ENCODE data around the gene IDH3B.

IDH3B gene

GRCh38 chr20:2656471-2657117, 7.4 kb downstream of the IDH3B start:
- Histone ChIP-seq H3K27me3 (ENCODE audit: control insufficient read depth in 1 of 2, insufficient read depth in 2 of 2, low read length in 2 of 2) (no peaks in the 10 kb centered on the region), H3K9me3 (ENCODE audit: control insufficient read depth in 2 of 2, low read length in 2 of 2) (no peaks in the 10 kb centered on the region), H3K4me1 (ENCODE audit: control insufficient read depth, insufficient read depth, low read length) (peaks cover 17% of the 10 kb centered on the region), H3K36me3 (ENCODE audit: control insufficient read depth in 2 of 2, insufficient read depth in 2 of 2, low read length in 2 of 2) (peaks cover 67 to 74% of the 10 kb centered on the region in 2 donors), H3K4me3 (ENCODE audit: low read length in 2 of 2) (no peak overlapping the region), H3K27ac (ENCODE audit: low read length) (no peak overlapping the region), H3K9ac (ENCODE audit: low read length in 2 of 2) (no peak overlapping the region)

- Histone ChIP-seq H3K4me1 (ENCODE audit: control insufficient read depth, insufficient read depth, low read length) (peaks cover 17% of the 10 kb centered on the region), H3K9me3 (ENCODE audit: control insufficient read depth in 2 of 2, low read length in 2 of 2) (no peaks in the 10 kb centered on the region), H3K4me3 (ENCODE audit: low read length in 2 of 2) (no peak overlapping the region), H3K27me3 (ENCODE audit: control insufficient read depth in 1 of 2, insufficient read depth in 2 of 2, low read length in 2 of 2) (no peaks in the 10 kb centered on the region), H3K27ac (ENCODE audit: low read length) (no peak overlapping the region), H3K9ac (ENCODE audit: low read length in 2 of 2) (no peak overlapping the region), H3K36me3 (ENCODE audit: control insufficient read depth in 2 of 2, insufficient read depth in 2 of 2, low read length in 2 of 2) (peaks cover 63 to 66% of the 10 kb centered on the region in 2 donors)
These were observed 8.5 kb downstream of the IDH3B start for GRCh38 chr20:2655331-2656116.

GRCh38 chr20:2654831-2655230, 9.2 kb downstream of the IDH3B start:
- H3K9ac ChIP-seq (ENCODE audit: low read length in 2 of 2) = no peak overlapping the region
- H3K27ac ChIP-seq (ENCODE audit: low read length) = no peak overlapping the region
- H3K36me3 ChIP-seq (ENCODE audit: control insufficient read depth in 2 of 2, insufficient read depth in 2 of 2, low read length in 2 of 2) = peaks cover 57 to 59% of the 10 kb centered on the region in 2 donors
- H3K4me3 ChIP-seq (ENCODE audit: low read length in 2 of 2) = no peak overlapping the region
- no peaks in the 10 kb centered on the region for H3K27me3 ChIP-seq (ENCODE audit: control insufficient read depth in 1 of 2, insufficient read depth in 2 of 2, low read length in 2 of 2)
- peaks cover 17% of the 10 kb centered on the region for H3K4me1 ChIP-seq (ENCODE audit: control insufficient read depth, insufficient read depth, low read length)
- no peaks in the 10 kb centered on the region for H3K9me3 ChIP-seq (ENCODE audit: control insufficient read depth in 2 of 2, low read length in 2 of 2)

DNA sequence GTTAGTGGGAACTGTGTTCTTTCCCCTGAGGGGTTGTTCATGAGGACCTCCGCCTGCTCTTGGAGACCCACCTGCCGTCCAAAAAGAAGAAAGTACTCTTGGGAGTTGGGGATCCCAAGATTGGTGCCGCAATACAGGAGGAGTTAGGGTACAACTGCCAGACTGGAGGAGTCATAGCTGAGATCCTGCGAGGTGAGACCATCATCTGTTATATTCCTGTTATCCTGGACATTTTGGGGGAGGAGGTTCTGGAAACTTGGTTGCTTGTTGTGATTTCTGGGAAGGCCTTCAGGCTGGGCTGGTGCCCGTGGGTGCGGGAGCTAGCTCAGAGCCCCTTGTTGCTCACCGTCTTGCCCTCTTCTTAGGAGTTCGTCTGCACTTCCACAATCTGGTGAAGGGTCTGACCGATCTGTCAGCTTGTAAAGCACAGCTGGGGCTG, 9.6 kb downstream of the IDH3B start:
- Histone ChIP-seq H3K4me1 (ENCODE audit: control insufficient read depth, insufficient read depth, low read length) (peaks cover 17% of the 10 kb centered on the region), H3K4me3 (ENCODE audit: low read length in 2 of 2) (peak overlapping the region; percentile 29 to 95), H3K36me3 (ENCODE audit: control insufficient read depth in 2 of 2, insufficient read depth in 2 of 2, low read length in 2 of 2) (peaks cover 52 to 55% of the 10 kb centered on the region in 2 donors), H3K9me3 (ENCODE audit: control insufficient read depth in 2 of 2, low read length in 2 of 2) (no peaks in the 10 kb centered on the region), H3K9ac (ENCODE audit: low read length in 2 of 2) (peak overlapping the region; percentile 42 to 95), H3K27ac (ENCODE audit: low read length) (no peak overlapping the region), H3K27me3 (ENCODE audit: control insufficient read depth in 1 of 2, insufficient read depth in 2 of 2, low read length in 2 of 2) (no peaks in the 10 kb centered on the region)

DNA sequence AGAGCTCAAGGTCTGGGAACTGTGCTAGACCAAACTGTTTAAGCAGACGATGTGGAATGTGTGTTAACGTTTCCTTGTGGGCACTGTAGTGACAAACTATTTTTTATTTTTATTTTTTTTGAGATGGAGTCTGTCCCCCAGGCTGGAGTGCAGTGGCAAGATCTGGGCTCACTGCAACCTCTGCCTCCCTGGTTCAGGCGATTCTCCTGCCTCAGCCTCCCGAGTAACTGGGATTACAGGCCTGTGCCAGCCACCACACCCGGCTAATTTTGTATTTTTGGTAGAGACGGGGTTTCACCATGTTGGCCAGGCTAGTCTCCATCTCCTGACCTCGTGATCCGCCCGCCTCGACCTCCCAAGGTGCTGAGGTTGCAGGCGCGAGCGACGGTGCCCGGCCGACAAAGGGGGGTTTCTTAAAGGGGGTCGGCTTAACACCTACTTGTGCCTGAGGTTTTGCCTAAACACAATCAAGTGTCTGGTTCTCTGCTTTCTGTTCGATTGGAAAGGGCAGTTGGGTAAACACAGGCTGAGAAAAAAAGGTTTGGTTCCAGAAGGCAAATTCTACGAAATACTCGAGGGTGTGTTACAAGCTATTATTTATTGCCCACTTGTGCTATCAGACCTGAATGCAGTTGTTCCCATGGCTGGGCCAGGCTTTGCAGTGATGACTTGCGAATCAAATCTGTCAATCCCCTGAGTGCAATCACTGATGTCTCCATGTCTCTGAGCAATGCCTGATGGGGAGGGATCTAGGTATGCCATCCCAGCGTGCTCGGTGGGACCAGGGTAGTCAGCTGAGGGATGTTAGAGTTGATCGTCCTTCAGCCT, 10.2 kb downstream of the IDH3B start:
- Histone ChIP-seq H3K27me3 (ENCODE audit: control insufficient read depth in 1 of 2, insufficient read depth in 2 of 2, low read length in 2 of 2) (no peaks in the 10 kb centered on the region), H3K4me3 (ENCODE audit: low read length in 2 of 2) (peak overlapping the region; percentile 95 to 99), H3K4me1 (ENCODE audit: control insufficient read depth, insufficient read depth, low read length) (peaks cover 17% of the 10 kb centered on the region), H3K9ac (ENCODE audit: low read length in 2 of 2) (peak overlapping the region; percentile 90 to 95), H3K27ac (ENCODE audit: low read length) (no peak overlapping the region), H3K36me3 (ENCODE audit: control insufficient read depth in 2 of 2, insufficient read depth in 2 of 2, low read length in 2 of 2) (peaks cover 46 to 49% of the 10 kb centered on the region in 2 donors), H3K9me3 (ENCODE audit: control insufficient read depth in 2 of 2, low read length in 2 of 2) (no peaks in the 10 kb centered on the region)

GRCh38 chr20:2652724-2653555, 11.1 kb downstream of the IDH3B start:
- peak overlapping the region; percentile 95 to 99 for H3K4me3 ChIP-seq (ENCODE audit: low read length in 2 of 2)
- H3K9ac ChIP-seq (ENCODE audit: low read length in 2 of 2) = peak overlapping the region; percentile 90 to 95
- peak overlapping the region; percentile 82 for H3K27ac ChIP-seq (ENCODE audit: low read length)
- H3K27me3 ChIP-seq (ENCODE audit: control insufficient read depth in 1 of 2, insufficient read depth in 2 of 2, low read length in 2 of 2) = no peaks in the 10 kb centered on the region
- H3K36me3 ChIP-seq (ENCODE audit: control insufficient read depth in 2 of 2, insufficient read depth in 2 of 2, low read length in 2 of 2) = peaks cover 38 to 42% of the 10 kb centered on the region in 2 donors
- peaks cover 17% of the 10 kb centered on the region for H3K4me1 ChIP-seq (ENCODE audit: control insufficient read depth, insufficient read depth, low read length)
- H3K9me3 ChIP-seq (ENCODE audit: control insufficient read depth in 2 of 2, low read length in 2 of 2) = no peaks in the 10 kb centered on the region

GRCh38 chr20:2651772-2652723, 12.0 kb downstream of the IDH3B start, which contains the start of gene NOP56:
NOP56 (plus strand) TSS chr20:2652632; CDS start chr20:2652661, 29 bp downstream.
- H3K36me3 ChIP-seq (ENCODE audit: control insufficient read depth in 2 of 2, insufficient read depth in 2 of 2, low read length in 2 of 2) = peaks cover 32 to 33% of the 10 kb centered on the region in 2 donors
- peaks cover 17% of the 10 kb centered on the region for H3K4me1 ChIP-seq (ENCODE audit: control insufficient read depth, insufficient read depth, low read length)
- peak within 1 kb of the TSS; percentile 82 for H3K27ac ChIP-seq (ENCODE audit: low read length)
- peak within 1 kb of the TSS; percentile 90 to 95 for H3K9ac ChIP-seq (ENCODE audit: low read length in 2 of 2)
- H3K9me3 ChIP-seq (ENCODE audit: control insufficient read depth in 2 of 2, low read length in 2 of 2) = no peaks in the 10 kb centered on the region
- H3K27me3 ChIP-seq (ENCODE audit: control insufficient read depth in 1 of 2, insufficient read depth in 2 of 2, low read length in 2 of 2) = no peaks in the 10 kb centered on the region
- peak within 1 kb of the TSS; percentile 95 to 99 for H3K4me3 ChIP-seq (ENCODE audit: low read length in 2 of 2)

- Histone ChIP-seq H3K36me3 (ENCODE audit: control insufficient read depth in 2 of 2, insufficient read depth in 2 of 2, low read length in 2 of 2) (peaks cover 0 to 6% of the 10 kb centered on the region in 2 donors), H3K9me3 (ENCODE audit: control insufficient read depth in 2 of 2, low read length in 2 of 2) (no peaks in the 10 kb centered on the region), H3K27me3 (ENCODE audit: control insufficient read depth in 1 of 2, insufficient read depth in 2 of 2, low read length in 2 of 2) (no peaks in the 10 kb centered on the region), H3K4me3 (ENCODE audit: low read length in 2 of 2) (no peak overlapping the region), H3K4me1 (ENCODE audit: control insufficient read depth, insufficient read depth, low read length) (no peaks in the 10 kb centered on the region), H3K9ac (ENCODE audit: low read length in 2 of 2) (no peak overlapping the region), H3K27ac (ENCODE audit: low read length) (no peak overlapping the region)
These were observed 20.3 kb downstream of the IDH3B start for GRCh38 chr20:2643708-2644107.

- H3K27me3 ChIP-seq (ENCODE audit: control insufficient read depth in 1 of 2, insufficient read depth in 2 of 2, low read length in 2 of 2) = no peaks in the 10 kb centered on the region
- H3K4me3 ChIP-seq (ENCODE audit: low read length in 2 of 2) = no peak overlapping the region
These were observed 23.1 kb downstream of the IDH3B start for GRCh38 chr20:2640899-2641298.

More at GRCh38 chr20:2640899-2641298, 23.1 kb downstream of the IDH3B start:
- Histone ChIP-seq H3K36me3 (ENCODE audit: control insufficient read depth in 2 of 2, insufficient read depth in 2 of 2, low read length in 2 of 2) (peaks cover 0 to 6% of the 10 kb centered on the region in 2 donors), H3K9ac (ENCODE audit: low read length in 2 of 2) (no peak overlapping the region), H3K9me3 (ENCODE audit: control insufficient read depth in 2 of 2, low read length in 2 of 2) (no peaks in the 10 kb centered on the region), H3K4me1 (ENCODE audit: control insufficient read depth, insufficient read depth, low read length) (no peaks in the 10 kb centered on the region), H3K27ac (ENCODE audit: low read length) (no peak overlapping the region)
